GM18505 (cell line): ENCODE data around the gene EFEMP1.

Experiments
- ATAC-seq: cut with Tn5 transposase; IDR thresholded peaks from one replicate; pipeline ENCODE4 v1.9.1; 2021; ENCODE audit not compliant: unreplicated experiment
- POLR2A ChIP-seq: IDR thresholded peaks from 4 replicates; pipeline ENCODE4 v1.6.1; 2011; ENCODE audit warnings: borderline replicate concordance; ENCODE audit not compliant: insufficient read depth, insufficient read length; ENCODE audit errors: extremely low read depth

The EFEMP1 gene

DNA sequence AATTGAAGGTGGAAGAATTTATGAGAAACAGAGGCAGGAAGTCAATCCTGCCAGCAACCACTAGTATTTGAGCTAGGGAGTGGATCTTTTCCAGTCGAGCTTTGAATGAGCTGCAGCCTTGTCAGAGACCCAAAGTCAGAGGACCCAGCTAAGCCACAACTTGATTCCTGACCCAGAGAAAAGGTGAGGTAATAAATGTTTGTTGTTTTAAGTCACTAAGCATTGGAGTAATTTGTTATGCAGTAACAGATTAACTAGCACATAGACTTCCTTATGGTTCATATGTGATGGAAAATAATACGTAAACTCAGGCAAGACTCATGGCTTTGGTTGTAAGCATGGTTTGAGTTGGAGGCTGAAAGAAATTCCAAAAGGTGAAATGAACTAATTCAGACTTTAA lies 21.6 kb downstream of the EFEMP1 start:
- TF ChIP-seq POLR2A: no peak
- ATAC-seq: no peak

DNA sequence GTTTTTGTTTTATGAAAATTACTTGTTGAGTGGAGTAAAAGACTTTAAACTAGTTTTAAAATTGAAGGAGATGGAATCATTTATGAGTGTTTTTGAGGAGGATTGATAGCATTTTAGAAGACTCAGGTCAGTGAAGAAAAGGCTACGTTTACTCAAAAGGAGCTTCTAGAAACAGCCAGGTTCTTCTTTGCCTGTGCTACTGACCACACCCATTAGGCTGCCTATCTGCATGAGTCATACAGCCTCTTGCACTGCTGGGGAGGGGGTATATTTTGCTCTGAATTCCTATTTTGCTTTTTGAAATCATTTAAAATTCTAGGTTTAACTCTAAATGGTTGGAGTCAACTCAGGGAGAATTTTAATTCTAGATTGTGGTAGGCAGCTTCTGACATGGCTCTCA lies 22.3 kb downstream of the EFEMP1 start:
- no peak for TF ChIP-seq POLR2A
- ATAC-seq: no peak

DNA sequence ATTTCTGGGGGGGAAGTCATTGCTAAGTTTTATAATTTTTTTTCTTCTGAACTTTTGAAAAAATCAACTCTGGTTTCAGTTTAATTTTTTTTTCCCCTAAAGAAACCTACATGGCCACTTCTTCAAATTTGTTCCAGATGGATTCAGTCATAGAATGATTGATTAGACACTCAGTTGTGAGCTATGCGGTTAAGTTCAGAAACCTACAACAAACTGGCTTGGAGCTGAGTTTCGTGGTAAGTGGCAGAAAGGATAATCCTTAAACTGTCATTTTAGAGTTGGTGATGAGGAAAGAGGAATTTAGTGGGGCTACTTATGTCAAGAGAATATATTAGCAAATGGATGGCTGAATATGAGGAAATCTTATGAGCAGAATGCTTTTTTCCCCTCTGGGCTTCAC lies 23.7 kb downstream of the EFEMP1 start:
- no peak for TF ChIP-seq POLR2A
- ATAC-seq: no peak

DNA sequence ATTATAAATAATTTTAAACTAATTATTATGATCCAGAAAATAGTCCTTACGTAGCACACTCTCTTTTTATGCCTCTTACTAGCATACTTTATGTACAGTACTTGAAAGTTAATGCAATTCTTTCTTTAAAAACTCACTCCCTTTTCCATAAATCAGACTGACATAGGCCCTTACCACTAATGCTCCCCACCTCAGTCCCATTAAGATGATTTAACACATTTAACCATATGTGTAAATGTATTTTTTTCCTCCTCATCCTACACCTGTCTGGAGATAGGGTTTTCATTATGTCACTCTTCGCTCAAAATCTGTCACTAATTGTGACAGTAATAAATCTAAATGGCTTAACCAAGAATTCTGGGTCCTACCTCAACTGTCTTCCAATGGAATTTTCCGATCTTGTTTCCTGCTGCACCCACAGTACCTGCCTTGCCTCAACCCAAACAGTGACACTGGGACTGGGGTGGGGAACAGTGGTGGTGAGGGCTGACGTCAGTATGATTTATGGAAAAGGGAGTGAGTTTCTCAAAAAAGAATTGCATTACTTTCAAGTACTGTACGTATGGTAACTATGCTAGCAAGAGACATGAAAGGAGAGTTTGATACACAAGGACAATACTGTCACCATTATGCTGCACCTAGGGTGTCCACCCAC lies 25.1 kb downstream of the EFEMP1 start:
- ATAC-seq: no peak
- no peak for TF ChIP-seq POLR2A

DNA sequence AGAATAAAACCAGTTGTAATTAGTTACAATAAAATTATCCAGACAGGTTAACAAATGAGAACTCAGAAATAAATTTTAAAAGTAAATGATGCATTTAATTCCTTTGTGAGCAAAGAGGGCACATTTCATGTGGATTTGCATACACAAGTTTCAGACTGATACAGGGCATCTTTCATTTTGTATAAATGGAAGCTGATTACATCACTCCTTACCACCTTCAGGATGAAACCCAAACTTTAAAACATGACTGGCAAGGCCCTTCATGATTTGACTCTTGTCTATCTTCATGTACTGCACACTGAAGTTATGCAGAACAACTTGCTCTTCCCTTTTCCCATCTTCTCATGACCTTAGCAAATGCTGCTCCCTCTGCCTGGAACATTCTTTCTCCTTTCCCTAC lies 26.9 kb downstream of the EFEMP1 start:
- no peak for ATAC-seq
- no peak for TF ChIP-seq POLR2A

DNA sequence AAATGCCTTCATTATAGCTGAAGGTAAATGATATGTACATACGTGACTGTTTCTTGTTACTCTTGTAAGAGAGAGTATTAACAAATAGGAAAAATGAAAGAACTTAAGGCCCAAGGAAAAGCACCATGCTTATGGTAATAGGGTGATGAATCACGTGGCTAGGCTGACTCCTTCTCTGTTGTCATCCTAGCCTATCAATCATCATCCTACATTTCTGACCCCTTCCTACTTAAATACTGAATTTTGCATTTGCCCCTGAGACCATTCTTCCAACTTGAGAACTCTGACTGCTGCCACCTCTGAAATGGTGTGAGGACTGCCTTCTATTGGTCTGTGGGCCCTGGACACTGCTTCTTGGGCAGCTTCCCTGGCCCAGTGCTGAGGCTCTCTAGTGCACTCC lies 28.9 kb downstream of the EFEMP1 start:
- no peak for ATAC-seq
- TF ChIP-seq POLR2A: no peak

DNA sequence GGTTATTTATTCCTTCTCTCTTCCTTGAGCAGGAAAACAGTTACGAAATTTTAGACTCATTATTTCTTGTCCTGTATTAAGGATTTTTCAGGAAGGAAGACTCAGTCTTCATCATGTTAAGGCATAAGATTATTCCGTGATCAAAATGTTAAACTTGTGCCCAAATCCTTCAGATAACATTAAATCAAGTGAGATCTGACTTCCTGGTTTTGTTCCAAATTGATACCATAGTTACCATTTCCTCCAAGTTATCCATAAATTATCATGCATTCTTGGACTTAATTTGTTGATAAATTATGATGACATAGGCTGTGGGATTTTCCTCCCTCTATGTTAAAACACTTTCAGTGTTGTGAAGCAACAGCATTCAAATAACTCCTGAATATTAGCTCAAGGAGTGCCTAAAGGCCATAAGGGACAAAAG lies 31.9 kb downstream of the EFEMP1 start:
- no peak for ATAC-seq
- no peak for TF ChIP-seq POLR2A

DNA sequence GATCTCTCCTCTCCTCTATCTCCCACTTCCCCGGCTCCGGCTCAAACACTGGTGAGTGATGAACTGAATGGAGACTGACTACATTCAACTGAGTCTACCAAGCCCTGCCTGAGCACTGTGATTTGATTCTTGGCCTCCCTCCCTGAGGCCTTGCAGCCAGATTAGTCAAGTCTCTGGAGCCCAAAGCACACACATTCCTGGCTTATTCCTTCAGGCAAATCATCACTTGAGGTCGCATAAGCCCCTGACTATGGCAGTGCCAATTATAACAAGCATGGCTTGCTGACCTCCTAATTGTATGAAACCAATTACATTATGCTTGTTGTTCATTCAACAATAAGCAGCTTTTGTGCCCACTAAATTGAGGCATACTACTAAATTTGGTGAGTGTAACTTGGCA lies 34.6 kb downstream of the EFEMP1 start:
- TF ChIP-seq POLR2A: no peak
- ATAC-seq: no peak

DNA sequence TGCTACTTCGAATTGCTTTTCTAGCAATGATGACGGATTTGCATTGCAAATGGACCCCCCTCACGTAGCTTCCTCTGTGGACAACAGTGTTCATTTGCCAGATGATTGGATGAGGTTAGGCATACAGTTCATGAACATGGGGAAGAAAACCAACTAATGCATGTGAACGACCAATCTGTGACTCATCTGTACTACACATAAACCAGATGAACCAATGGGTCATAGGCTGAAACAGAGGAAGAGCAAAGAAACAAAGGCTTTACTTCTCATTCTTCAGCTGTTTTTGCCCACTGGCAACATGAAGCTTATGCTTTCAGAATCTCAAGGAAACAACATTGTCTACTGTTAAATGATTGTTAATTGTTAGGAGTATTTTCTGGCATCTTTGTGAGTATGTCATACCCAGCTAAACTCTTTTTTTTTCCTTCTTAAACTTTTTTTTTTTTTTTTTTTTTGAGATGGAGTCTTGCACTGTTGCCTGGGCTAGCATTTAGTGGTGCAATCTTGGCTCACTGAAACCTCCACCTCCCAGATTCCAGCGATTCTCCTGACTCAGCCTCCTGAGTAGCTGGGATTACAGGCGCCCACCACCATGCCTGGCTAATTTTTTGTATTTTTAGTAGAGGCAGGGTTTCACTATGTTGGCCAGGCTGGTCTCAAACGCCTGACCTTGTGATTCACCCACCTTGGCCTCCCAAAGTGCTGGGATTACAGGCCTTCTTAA lies 35.5 kb downstream of the EFEMP1 start:
- no peak for ATAC-seq
- TF ChIP-seq POLR2A: no peak

DNA sequence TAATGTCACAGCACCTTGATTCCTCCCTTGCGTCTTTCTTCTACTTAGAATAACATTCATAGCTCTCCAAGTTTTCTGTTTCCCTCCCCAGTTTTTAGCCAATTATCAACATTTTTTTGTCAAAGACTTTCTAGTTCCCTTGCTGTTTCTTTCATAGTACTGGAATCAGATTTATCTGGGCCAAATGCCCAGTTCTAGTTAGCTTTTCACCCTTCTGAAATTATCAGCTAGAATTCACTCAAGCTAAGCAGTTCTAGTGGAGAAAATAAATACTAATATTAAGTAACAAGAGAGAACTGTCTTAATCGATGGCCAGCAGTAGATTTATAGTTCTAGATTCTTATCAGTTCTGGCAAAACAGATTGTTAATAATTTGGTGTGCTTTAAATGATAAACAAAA lies 36.2 kb downstream of the EFEMP1 start:
- no peak for ATAC-seq
- no peak for TF ChIP-seq POLR2A

DNA sequence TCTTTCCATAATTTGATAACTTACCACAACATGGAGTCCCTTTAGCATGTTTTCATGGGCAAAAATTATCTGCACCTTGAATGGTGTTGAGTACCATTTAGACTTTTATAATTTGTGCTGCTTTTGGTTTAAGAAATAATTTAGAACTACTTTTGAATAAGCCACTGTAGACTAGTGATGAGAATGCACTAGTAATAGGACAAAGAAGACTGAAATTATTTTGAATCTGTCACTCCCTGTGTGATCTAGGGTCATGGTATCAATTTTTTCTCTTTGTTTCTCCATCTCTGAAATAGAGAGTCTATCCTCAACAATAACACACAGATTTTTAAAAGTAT lies 37.7 kb downstream of the EFEMP1 start:
- no peak for TF ChIP-seq POLR2A
- ATAC-seq: no peak

DNA sequence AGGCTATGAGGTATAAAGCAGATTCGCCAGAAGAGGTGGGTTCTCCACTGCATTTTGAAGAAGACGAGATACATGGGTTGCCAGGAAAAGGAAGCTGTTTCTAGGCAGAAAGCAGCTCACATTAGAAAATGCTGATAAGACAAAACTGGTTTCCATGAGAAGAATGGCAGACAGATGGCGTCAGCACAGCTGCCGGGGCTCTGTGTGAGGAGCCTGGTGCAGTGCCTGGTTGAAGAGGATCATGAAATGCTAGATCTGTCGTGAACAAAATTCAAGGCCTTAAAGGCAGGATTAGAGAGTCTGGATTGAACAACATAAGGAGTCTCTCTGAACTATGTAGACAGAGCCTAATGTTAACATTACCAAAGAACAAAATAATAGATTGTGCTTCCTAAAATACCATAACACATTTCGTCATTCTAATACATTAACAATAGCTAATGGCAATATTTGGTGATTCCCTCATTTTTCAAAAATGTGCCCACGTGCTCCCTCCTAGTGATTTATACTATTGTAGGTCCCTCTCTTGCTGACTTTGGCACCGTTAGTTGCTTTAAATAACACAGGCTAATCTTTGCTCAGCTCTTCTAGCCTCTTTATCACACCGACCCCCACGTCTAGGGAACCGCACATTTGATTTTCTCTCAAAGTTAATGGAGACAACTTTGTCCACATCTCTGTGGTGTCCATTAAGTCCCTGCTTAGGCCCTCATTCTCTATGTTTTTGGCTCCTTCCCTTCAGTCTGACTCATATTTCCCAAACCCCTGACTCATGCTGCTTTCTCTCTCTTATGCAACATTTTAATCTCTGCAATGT lies 38.2 kb downstream of the EFEMP1 start:
- no peak for TF ChIP-seq POLR2A
- ATAC-seq: no peak

DNA sequence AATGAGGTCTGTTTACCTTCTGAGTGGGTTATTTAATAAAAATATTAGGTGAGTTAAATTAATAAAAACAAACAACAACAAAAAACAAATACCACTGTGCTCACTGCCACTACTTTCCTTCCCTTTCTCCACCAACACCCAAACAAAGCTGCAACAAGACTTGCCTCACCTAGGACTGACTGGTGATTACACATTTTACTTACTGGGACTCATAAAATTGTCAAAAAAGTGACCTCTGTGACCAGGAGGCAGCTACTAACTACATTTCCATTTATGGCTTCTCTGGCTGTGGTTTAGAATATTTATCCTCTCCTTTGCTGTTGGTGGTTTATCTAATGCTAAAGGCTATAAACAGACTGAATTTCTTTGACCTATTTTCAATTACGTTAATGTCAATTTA lies 39.8 kb downstream of the EFEMP1 start:
- no peak for ATAC-seq
- TF ChIP-seq POLR2A: no peak

DNA sequence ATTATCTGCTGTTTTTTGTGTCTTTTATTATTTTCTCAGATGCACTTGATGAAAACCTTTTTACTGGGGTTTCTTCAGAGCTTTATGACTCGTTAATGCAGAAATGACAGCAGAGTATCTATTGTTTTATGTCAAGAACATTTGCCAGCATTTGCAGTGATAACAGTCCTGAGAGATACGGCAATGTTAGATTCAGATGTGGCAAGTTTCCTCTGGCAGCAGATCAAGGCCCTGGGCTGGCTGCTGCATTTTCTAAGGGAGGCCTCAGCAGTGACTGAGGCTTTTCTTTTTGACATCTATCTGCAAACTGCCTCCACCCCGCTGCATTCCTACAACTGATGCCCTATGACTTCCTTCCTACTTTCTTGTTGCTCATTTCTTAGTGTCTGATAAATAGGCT lies 40.2 kb downstream of the EFEMP1 start:
- TF ChIP-seq POLR2A: no peak
- ATAC-seq: no peak
